ENCODE data around the gene EGFL7. TPM values are rescaled to one million over a fixed set of nuclear protein-coding genes. Genes with fewer than 3 reads are reported as not detected.

EGFL7 gene
- total RNA-seq, 1 experiment from 2014 or later, result 79.5 TPM

GRCh38 chr9:136623842-136624183 is 38.9 kb upstream of the EGFL7 start:
- no peaks in the 10 kb centered on the region for H3K36me3 ChIP-seq (ENCODE audit: insufficient read depth, low read length, poor library complexity, severe bottlenecking)
- TF ChIP-seq CTCF (conservative IDR thresholded peaks at IDR 0.05; ENCODE audit: low read depth, low read length) (no peak), EZH2 (IDR thresholded peaks at IDR 0.05; ENCODE audit: borderline replicate concordance, low read depth, low read length, poor library complexity, severe bottlenecking) (no peak)
- no peak overlapping the region for H3K27ac ChIP-seq (ENCODE audit: low read depth, low read length, poor library complexity, severe bottlenecking)
- intact Hi-C loops (cut with micrococcal nuclease; ENCODE audit: unreplicated experiment), result loop anchor here (10.0 kb wide), 1 partner anchor 79 kb away; the partner anchor contains the start of gene NOTCH1
- H3K9me3 ChIP-seq (ENCODE audit: low read depth, low read length, poor library complexity, severe bottlenecking), result no peaks in the 10 kb centered on the region
- no peak overlapping the region for H3K4me3 ChIP-seq (ENCODE audit: low read depth, low read length, poor library complexity, severe bottlenecking)
- H3K4me1 ChIP-seq (ENCODE audit: insufficient read depth, low read length, poor library complexity, severe bottlenecking), result peaks cover 19% of the 10 kb centered on the region
- no peak for DNase-seq (ENCODE audit: low spot score)
- CTCF ChIA-PET, result no interaction called here
- POLR2A ChIA-PET (ENCODE audit: low non-redundant PET), result no interaction called here
- no TSS peak for BruUV-seq (replicated peaks)
- no peaks in the 10 kb centered on the region for H3K27me3 ChIP-seq (replicated peaks; ENCODE audit: insufficient read depth, low read depth, low read length, poor library complexity)

- intact Hi-C loops (cut with micrococcal nuclease; ENCODE audit: unreplicated experiment), result loop anchor here (10.0 kb wide), 1 partner anchor 80 kb away; the partner anchor contains the start of gene NOTCH1
Observed at GRCh38 chr9:136624184-136624951, 38.3 kb upstream of the EGFL7 start.

More at GRCh38 chr9:136624184-136624951, 38.3 kb upstream of the EGFL7 start:
- CTCF ChIA-PET, result interaction anchor here (0.7 to 1.3 kb wide), 2 partner anchors 94 to 140 kb away, joined by 3 to 10 read pairs; no protein-coding TSS in a partner anchor
- POLR2A ChIA-PET (ENCODE audit: low non-redundant PET), result no interaction called here
- no peak overlapping the region for H3K4me3 ChIP-seq (ENCODE audit: low read depth, low read length, poor library complexity, severe bottlenecking)
- H3K27ac ChIP-seq (ENCODE audit: low read depth, low read length, poor library complexity, severe bottlenecking), result no peak overlapping the region
- H3K9me3 ChIP-seq (ENCODE audit: low read depth, low read length, poor library complexity, severe bottlenecking), result no peaks in the 10 kb centered on the region
- no peak for TF ChIP-seq CTCF (conservative IDR thresholded peaks at IDR 0.05; ENCODE audit: low read depth, low read length)
- TF ChIP-seq EZH2 (IDR thresholded peaks at IDR 0.05; ENCODE audit: borderline replicate concordance, low read depth, low read length, poor library complexity, severe bottlenecking), result no peak
- H3K27me3 ChIP-seq (replicated peaks; ENCODE audit: insufficient read depth, low read depth, low read length, poor library complexity), result no peaks in the 10 kb centered on the region
- BruUV-seq (replicated peaks), result no TSS peak
- peaks cover 19% of the 10 kb centered on the region for H3K4me1 ChIP-seq (ENCODE audit: insufficient read depth, low read length, poor library complexity, severe bottlenecking)
- no peaks in the 10 kb centered on the region for H3K36me3 ChIP-seq (ENCODE audit: insufficient read depth, low read length, poor library complexity, severe bottlenecking)
- DNase-seq (ENCODE audit: low spot score), result no peak
